ENCODE measurements around the gene GPR3.

GPR3 gene

GRCh38 chr1:27408151-27408550 lies 15.7 kb downstream of the GPR3 start:
- no peak for TF ChIP-seq CTCF (IDR thresholded peaks at IDR 0.05; ENCODE audit: low read depth, low read length)
- peak in 1 of 2 donors; percentile 49 for DNase-seq (ENCODE audit: low read depth in 2 of 2)

GRCh38 chr1:27409669-27410068 lies 17.2 kb downstream of the GPR3 start:
- TF ChIP-seq CTCF (IDR thresholded peaks at IDR 0.05; ENCODE audit: low read depth, low read length), result no peak
- no peak for DNase-seq (ENCODE audit: low read depth in 2 of 2)
- H3K4me3 ChIP-seq (replicated peaks in 1 of 2; ENCODE audit: low read depth in 2 of 2, low read length in 2 of 2), result no peak overlapping the region

More at GRCh38 chr1:27408151-27408550, 15.7 kb downstream of the GPR3 start:
- no peak overlapping the region for H3K4me3 ChIP-seq (replicated peaks in 1 of 2; ENCODE audit: low read depth in 2 of 2, low read length in 2 of 2)

GRCh38 chr1:27410709-27411108 lies 18.3 kb downstream of the GPR3 start:
- no peak for TF ChIP-seq CTCF (IDR thresholded peaks at IDR 0.05; ENCODE audit: low read depth, low read length)
- H3K4me3 ChIP-seq (replicated peaks in 1 of 2; ENCODE audit: low read depth in 2 of 2, low read length in 2 of 2), result no peak overlapping the region
- no peak for DNase-seq (ENCODE audit: low read depth in 2 of 2)

- TF ChIP-seq CTCF (IDR thresholded peaks at IDR 0.05; ENCODE audit: low read depth, low read length), result no peak
- no peak for DNase-seq (ENCODE audit: low read depth in 2 of 2)
- H3K4me3 ChIP-seq (replicated peaks in 1 of 2; ENCODE audit: low read depth in 2 of 2, low read length in 2 of 2), result no peak overlapping the region
Observed at GRCh38 chr1:27412502-27412901, 20.1 kb downstream of the GPR3 start.

- H3K4me3 ChIP-seq (replicated peaks in 1 of 2; ENCODE audit: low read depth in 2 of 2, low read length in 2 of 2), result no peak overlapping the region
- no peak for DNase-seq (ENCODE audit: low read depth in 2 of 2)
- no peak for TF ChIP-seq CTCF (IDR thresholded peaks at IDR 0.05; ENCODE audit: low read depth, low read length)
Observed at GRCh38 chr1:27413004-27413403, 20.6 kb downstream of the GPR3 start.

- H3K4me3 ChIP-seq (replicated peaks in 1 of 2; ENCODE audit: low read depth in 2 of 2, low read length in 2 of 2), result no peak overlapping the region
- no peak for TF ChIP-seq CTCF (IDR thresholded peaks at IDR 0.05; ENCODE audit: low read depth, low read length)
- no peak for DNase-seq (ENCODE audit: low read depth in 2 of 2)
Observed at GRCh38 chr1:27414091-27414490, 21.7 kb downstream of the GPR3 start.

GRCh38 chr1:27416387-27417111 lies 24.1 kb downstream of the GPR3 start:
- no peak overlapping the region for H3K4me3 ChIP-seq (replicated peaks in 1 of 2; ENCODE audit: low read depth in 2 of 2, low read length in 2 of 2)
- peak; percentile 78 for TF ChIP-seq CTCF (IDR thresholded peaks at IDR 0.05; ENCODE audit: low read depth, low read length)
- DNase-seq (ENCODE audit: low read depth in 2 of 2), result peak; percentile 82
